HEK293 (cell line): ENCODE data around the gene RUSF1.
A peak's percentile ranks its signal among the peaks of the same experiment; 100 is the strongest.

Experiments
- CTCF ChIA-PET: fragments of 350-600 bp; formaldehyde crosslinking; extraction: SDS; loops from one replicate; lab custom pipeline; 2021; ENCODE audit warnings: antibody characterized with exemption; lab: Yijun Ruan, JAX
- POLR2A ChIA-PET: fragments of 300-600 bp; formaldehyde crosslinking; extraction: SDS; loops from one replicate; lab custom pipeline; 2020; ENCODE audit warnings: antibody characterized with exemption, inconsistent platforms; lab: Yijun Ruan, JAX
- H3K27ac ChIP-seq: fragments of 200-500 bp; sonication (Bioruptor generic); 2 replicates; pipeline ENCODE4 v1.5.1; 2014; ENCODE audit warnings: low read depth, low read length, control low read depth, inconsistent platforms; ENCODE audit errors: extremely low read depth
- H3K36me3 ChIP-seq, 2 experiments: fragments of 200-500 bp in 1 of 2; sonication (Bioruptor generic) in 1 of 2; 1 replicate in 1 of 2; 2 replicates in 1 of 2; pipeline ENCODE4 v1.5.1; 2014 to 2017; ENCODE audit warnings: inconsistent platforms in 2 of 2, low read length in 2 of 2; ENCODE audit not compliant: control insufficient read depth in 2 of 2, insufficient read depth in 1 of 2
- H3K4me1 ChIP-seq: fragments of 200-500 bp; sonication (Bioruptor generic); 2 replicates; pipeline ENCODE4 v1.5.1; 2014; ENCODE audit warnings: mild to moderate bottlenecking, low read length, inconsistent platforms; ENCODE audit not compliant: control insufficient read depth, insufficient read depth
- H3K4me3 ChIP-seq: 2 replicates; pipeline ENCODE4 v1.5.1; 2011; ENCODE audit warnings: low read depth, mild to moderate bottlenecking, control low read depth, low read length, moderate library complexity
- H3K9me3 ChIP-seq: fragments of 200-500 bp; sonication (Bioruptor generic); 2 replicates; pipeline ENCODE4 v1.5.1; 2014; ENCODE audit warnings: low read depth, low read length, inconsistent platforms; ENCODE audit not compliant: control insufficient read depth, insufficient read depth
- KLF9 ChIP-seq: fragments of 450-650 bp; formaldehyde crosslinking; IDR thresholded peaks from 2 replicates; pipeline ENCODE4 v1.5.1; 2016; ENCODE audit warnings: missing biosample characterization, missing genetic modification characterization, low read depth
- RBAK ChIP-seq: fragments of 450-650 bp; formaldehyde crosslinking; IDR thresholded peaks from 2 replicates; pipeline ENCODE4 v1.5.1; 2016; ENCODE audit warnings: missing biosample characterization, missing genetic modification characterization
- SCRT2 ChIP-seq: fragments of 450-650 bp; formaldehyde crosslinking; IDR thresholded peaks from 2 replicates; pipeline ENCODE4 v1.5.1; 2016; ENCODE audit warnings: missing biosample characterization, missing genetic modification characterization
- ZBTB1 ChIP-seq: fragments of 450-650 bp; formaldehyde crosslinking; IDR thresholded peaks from 2 replicates; pipeline ENCODE4 v1.5.1; 2016; ENCODE audit warnings: missing biosample characterization, missing genetic modification characterization
- ZEB2 ChIP-seq: fragments of 450-650 bp; formaldehyde crosslinking; IDR thresholded peaks from 2 replicates; pipeline ENCODE4 v1.5.1; 2016; ENCODE audit warnings: missing biosample characterization, missing genetic modification characterization
- ZFP41 ChIP-seq: fragments of 450-650 bp; formaldehyde crosslinking; IDR thresholded peaks from 2 replicates; pipeline ENCODE4 v1.5.1; 2016; ENCODE audit warnings: missing biosample characterization, missing genetic modification characterization, borderline replicate concordance
- ZNF169 ChIP-seq: fragments of 450-650 bp; formaldehyde crosslinking; IDR thresholded peaks from 2 replicates; pipeline ENCODE4 v1.5.1; 2016; ENCODE audit warnings: missing biosample characterization, missing genetic modification characterization
- ZNF174 ChIP-seq: fragments of 450-650 bp; formaldehyde crosslinking; IDR thresholded peaks from 2 replicates; pipeline ENCODE4 v1.5.0; 2017; ENCODE audit warnings: missing biosample characterization, mild to moderate bottlenecking, missing genetic modification characterization
- ZNF19 ChIP-seq: fragments of 450-650 bp; formaldehyde crosslinking; IDR thresholded peaks from 2 replicates; pipeline ENCODE4; 2016; ENCODE audit warnings: missing biosample characterization, missing genetic modification characterization, low read depth
- ZNF211 ChIP-seq: fragments of 450-650 bp; formaldehyde crosslinking; IDR thresholded peaks from 2 replicates; pipeline ENCODE4 v1.5.1; 2016; ENCODE audit warnings: low read depth, missing biosample characterization, missing genetic modification characterization
- ZNF239 ChIP-seq: fragments of 450-650 bp; formaldehyde crosslinking; IDR thresholded peaks from 2 replicates; pipeline ENCODE4 v1.5.1; 2016; ENCODE audit warnings: missing biosample characterization, missing genetic modification characterization
- ZNF292 ChIP-seq: fragments of 450-650 bp; formaldehyde crosslinking; IDR thresholded peaks from 2 replicates; pipeline ENCODE4 v1.5.1; 2016; ENCODE audit warnings: low read depth, missing biosample characterization, missing genetic modification characterization, borderline replicate concordance
- ZNF37A ChIP-seq: fragments of 450-650 bp; IDR thresholded peaks from 2 replicates; pipeline ENCODE4 v1.5.1; 2018; ENCODE audit warnings: missing biosample characterization, missing genetic modification characterization
- ZNF391 ChIP-seq: fragments of 450-650 bp; formaldehyde crosslinking; IDR thresholded peaks from 2 replicates; pipeline ENCODE4 v1.5.1; 2016; ENCODE audit warnings: low read depth, missing biosample characterization, missing genetic modification characterization, borderline replicate concordance
- ZNF561 ChIP-seq: fragments of 450-650 bp; IDR thresholded peaks from 2 replicates; pipeline ENCODE4 v1.5.1; 2018; ENCODE audit warnings: missing biosample characterization, missing genetic modification characterization, borderline replicate concordance
- ZNF585B ChIP-seq: fragments of 450-650 bp; formaldehyde crosslinking; IDR thresholded peaks from 2 replicates; pipeline ENCODE4 v1.5.1; 2016; ENCODE audit warnings: missing biosample characterization, missing genetic modification characterization
- ZNF600 ChIP-seq: fragments of 450-650 bp; formaldehyde crosslinking; IDR thresholded peaks from 2 replicates; pipeline ENCODE4 v1.5.1; 2016; ENCODE audit warnings: missing biosample characterization, missing genetic modification characterization
- ZNF621 ChIP-seq: fragments of 450-650 bp; formaldehyde crosslinking; IDR thresholded peaks from 2 replicates; pipeline ENCODE4 v1.5.1; 2017; ENCODE audit warnings: missing biosample characterization, missing genetic modification characterization
- ZNF670 ChIP-seq: fragments of 450-650 bp; formaldehyde crosslinking; IDR thresholded peaks from 2 replicates; pipeline ENCODE4 v1.5.1; 2016; ENCODE audit warnings: missing biosample characterization, missing genetic modification characterization, low read depth
- ZNF785 ChIP-seq: fragments of 450-650 bp; formaldehyde crosslinking; IDR thresholded peaks from 2 replicates; pipeline ENCODE4 v1.5.1; 2016; ENCODE audit warnings: missing biosample characterization, missing genetic modification characterization
- ZSCAN30 ChIP-seq: fragments of 450-650 bp; IDR thresholded peaks from 2 replicates; pipeline ENCODE4 v1.5.1; 2018; ENCODE audit warnings: missing biosample characterization, mild to moderate bottlenecking, missing genetic modification characterization, moderate library complexity
- TF ChIP-seq, protein P1 (sequence below): fragments of 450-650 bp; formaldehyde crosslinking; IDR thresholded peaks from 2 replicates; pipeline ENCODE4 v1.5.1; 2017; ENCODE audit warnings: missing biosample characterization, missing genetic modification characterization
- TF ChIP-seq, protein P2 (sequence below): fragments of 450-650 bp; formaldehyde crosslinking; IDR thresholded peaks from 2 replicates; pipeline ENCODE4 v1.5.1; 2016; ENCODE audit warnings: missing biosample characterization, missing genetic modification characterization
- TF ChIP-seq, protein P3 (sequence below): fragments of 450-650 bp; formaldehyde crosslinking; IDR thresholded peaks from 2 replicates; pipeline ENCODE4 v1.5.1; 2016; ENCODE audit warnings: missing biosample characterization, missing genetic modification characterization
- TF ChIP-seq, protein P4 (sequence below): fragments of 450-650 bp; formaldehyde crosslinking; IDR thresholded peaks from 2 replicates; pipeline ENCODE4 v1.5.1; 2016; ENCODE audit warnings: missing biosample characterization, missing genetic modification characterization
- TF ChIP-seq, protein P5 (sequence below): fragments of 450-650 bp; formaldehyde crosslinking; IDR thresholded peaks from 2 replicates; pipeline ENCODE4 v1.5.1; 2016; ENCODE audit warnings: missing biosample characterization, missing genetic modification characterization
- TF ChIP-seq, protein P6 (sequence below): fragments of 450-650 bp; formaldehyde crosslinking; IDR thresholded peaks from 2 replicates; pipeline ENCODE4 v1.5.1; 2017; ENCODE audit warnings: missing biosample characterization, missing genetic modification characterization

Gene RUSF1

DNA sequence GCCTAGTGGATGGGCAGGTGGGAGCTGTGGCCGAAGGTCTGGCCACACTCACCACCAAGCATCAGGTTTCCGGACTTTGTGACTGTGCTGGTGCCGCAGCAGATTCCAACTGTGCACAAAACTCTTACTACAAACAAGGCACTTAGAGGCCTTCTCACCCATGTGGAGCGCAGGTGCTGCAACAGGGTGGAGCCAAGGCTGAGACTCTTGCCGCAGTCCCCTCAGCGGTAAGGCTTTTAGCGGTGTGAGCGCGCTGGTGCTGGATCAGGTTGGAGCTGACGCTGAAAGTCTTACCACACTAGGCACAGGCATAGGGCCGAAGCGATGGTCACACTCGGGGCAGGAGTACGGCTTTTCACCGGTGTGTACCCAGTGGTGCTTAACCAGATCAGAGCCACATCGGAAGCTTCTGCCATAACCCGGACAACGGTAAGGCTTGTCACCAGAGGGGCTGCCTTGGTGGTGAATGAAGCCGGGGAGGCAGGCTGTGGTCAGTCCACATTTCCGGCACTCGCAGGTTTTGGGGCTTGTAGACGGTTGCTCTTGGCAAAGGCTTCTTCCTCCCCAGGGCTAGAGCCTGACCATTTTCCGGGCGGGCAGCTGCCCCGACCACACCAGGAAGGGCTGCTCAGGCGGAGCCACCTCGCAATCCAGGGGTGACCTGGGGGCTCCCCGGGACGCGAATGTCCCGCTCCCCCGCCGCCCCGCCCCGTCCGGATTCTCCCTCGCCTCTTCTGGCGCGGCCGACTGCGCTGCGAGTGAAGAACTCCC is 49.9 kb downstream of the RUSF1 start:
- CTCF ChIA-PET, result interaction anchor here (0.5 to 1.4 kb wide), 7 partner anchors 13 to 52 kb away, joined by 3 to 6 read pairs (median 3); no protein-coding TSS in a partner anchor
- TF ChIP-seq ZNF292, result no peak
- TF ChIP-seq, protein P1, sequence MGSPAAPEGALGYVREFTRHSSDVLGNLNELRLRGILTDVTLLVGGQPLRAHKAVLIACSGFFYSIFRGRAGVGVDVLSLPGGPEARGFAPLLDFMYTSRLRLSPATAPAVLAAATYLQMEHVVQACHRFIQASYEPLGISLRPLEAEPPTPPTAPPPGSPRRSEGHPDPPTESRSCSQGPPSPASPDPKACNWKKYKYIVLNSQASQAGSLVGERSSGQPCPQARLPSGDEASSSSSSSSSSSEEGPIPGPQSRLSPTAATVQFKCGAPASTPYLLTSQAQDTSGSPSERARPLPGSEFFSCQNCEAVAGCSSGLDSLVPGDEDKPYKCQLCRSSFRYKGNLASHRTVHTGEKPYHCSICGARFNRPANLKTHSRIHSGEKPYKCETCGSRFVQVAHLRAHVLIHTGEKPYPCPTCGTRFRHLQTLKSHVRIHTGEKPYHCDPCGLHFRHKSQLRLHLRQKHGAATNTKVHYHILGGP (tag by site-specific recombination), result no peak
- TF ChIP-seq, protein P2, sequence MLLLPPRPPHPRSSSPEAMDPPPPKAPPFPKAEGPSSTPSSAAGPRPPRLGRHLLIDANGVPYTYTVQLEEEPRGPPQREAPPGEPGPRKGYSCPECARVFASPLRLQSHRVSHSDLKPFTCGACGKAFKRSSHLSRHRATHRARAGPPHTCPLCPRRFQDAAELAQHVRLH, result no peak
- no peak for TF ChIP-seq ZNF174 (tag by site-specific recombination)
- TF ChIP-seq, protein P3, sequence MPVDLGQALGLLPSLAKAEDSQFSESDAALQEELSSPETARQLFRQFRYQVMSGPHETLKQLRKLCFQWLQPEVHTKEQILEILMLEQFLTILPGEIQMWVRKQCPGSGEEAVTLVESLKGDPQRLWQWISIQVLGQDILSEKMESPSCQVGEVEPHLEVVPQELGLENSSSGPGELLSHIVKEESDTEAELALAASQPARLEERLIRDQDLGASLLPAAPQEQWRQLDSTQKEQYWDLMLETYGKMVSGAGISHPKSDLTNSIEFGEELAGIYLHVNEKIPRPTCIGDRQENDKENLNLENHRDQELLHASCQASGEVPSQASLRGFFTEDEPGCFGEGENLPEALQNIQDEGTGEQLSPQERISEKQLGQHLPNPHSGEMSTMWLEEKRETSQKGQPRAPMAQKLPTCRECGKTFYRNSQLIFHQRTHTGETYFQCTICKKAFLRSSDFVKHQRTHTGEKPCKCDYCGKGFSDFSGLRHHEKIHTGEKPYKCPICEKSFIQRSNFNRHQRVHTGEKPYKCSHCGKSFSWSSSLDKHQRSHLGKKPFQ (tag by site-specific recombination), result 0 out of 2 replicates have a peak, but pooled peaks have one; percentile 45
- TF ChIP-seq ZFP41 (tag by site-specific recombination), result no peak
- TF ChIP-seq ZNF37A (tag by site-specific recombination), result no peak
- TF ChIP-seq ZNF600 (tag by site-specific recombination), result peak; percentile 97
- no peak for TF ChIP-seq ZNF785
- TF ChIP-seq, protein P4, sequence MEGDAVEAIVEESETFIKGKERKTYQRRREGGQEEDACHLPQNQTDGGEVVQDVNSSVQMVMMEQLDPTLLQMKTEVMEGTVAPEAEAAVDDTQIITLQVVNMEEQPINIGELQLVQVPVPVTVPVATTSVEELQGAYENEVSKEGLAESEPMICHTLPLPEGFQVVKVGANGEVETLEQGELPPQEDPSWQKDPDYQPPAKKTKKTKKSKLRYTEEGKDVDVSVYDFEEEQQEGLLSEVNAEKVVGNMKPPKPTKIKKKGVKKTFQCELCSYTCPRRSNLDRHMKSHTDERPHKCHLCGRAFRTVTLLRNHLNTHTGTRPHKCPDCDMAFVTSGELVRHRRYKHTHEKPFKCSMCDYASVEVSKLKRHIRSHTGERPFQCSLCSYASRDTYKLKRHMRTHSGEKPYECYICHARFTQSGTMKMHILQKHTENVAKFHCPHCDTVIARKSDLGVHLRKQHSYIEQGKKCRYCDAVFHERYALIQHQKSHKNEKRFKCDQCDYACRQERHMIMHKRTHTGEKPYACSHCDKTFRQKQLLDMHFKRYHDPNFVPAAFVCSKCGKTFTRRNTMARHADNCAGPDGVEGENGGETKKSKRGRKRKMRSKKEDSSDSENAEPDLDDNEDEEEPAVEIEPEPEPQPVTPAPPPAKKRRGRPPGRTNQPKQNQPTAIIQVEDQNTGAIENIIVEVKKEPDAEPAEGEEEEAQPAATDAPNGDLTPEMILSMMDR, result peak; percentile 88
- TF ChIP-seq ZNF211 (tag by site-specific recombination), result no peak
- TF ChIP-seq ZBTB1, result no peak
- TF ChIP-seq, protein P5, sequence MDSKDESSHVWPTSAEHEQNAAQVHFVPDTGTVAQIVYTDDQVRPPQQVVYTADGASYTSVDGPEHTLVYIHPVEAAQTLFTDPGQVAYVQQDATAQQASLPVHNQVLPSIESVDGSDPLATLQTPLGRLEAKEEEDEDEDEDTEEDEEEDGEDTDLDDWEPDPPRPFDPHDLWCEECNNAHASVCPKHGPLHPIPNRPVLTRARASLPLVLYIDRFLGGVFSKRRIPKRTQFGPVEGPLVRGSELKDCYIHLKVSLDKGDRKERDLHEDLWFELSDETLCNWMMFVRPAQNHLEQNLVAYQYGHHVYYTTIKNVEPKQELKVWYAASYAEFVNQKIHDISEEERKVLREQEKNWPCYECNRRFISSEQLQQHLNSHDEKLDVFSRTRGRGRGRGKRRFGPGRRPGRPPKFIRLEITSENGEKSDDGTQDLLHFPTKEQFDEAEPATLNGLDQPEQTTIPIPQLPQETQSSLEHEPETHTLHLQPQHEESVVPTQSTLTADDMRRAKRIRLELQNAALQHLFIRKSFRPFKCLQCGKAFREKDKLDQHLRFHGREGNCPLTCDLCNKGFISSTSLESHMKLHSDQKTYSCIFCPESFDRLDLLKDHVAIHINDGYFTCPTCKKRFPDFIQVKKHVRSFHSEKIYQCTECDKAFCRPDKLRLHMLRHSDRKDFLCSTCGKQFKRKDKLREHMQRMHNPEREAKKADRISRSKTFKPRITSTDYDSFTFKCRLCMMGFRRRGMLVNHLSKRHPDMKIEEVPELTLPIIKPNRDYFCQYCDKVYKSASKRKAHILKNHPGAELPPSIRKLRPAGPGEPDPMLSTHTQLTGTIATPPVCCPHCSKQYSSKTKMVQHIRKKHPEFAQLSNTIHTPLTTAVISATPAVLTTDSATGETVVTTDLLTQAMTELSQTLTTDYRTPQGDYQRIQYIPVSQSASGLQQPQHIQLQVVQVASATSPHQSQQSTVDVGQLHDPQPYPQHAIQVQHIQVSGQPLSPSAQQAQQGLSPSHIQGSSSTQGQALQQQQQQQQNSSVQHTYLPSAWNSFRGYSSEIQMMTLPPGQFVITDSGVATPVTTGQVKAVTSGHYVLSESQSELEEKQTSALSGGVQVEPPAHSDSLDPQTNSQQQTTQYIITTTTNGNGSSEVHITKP (tag by site-specific recombination), result peak; percentile 99
- TF ChIP-seq, protein P6, sequence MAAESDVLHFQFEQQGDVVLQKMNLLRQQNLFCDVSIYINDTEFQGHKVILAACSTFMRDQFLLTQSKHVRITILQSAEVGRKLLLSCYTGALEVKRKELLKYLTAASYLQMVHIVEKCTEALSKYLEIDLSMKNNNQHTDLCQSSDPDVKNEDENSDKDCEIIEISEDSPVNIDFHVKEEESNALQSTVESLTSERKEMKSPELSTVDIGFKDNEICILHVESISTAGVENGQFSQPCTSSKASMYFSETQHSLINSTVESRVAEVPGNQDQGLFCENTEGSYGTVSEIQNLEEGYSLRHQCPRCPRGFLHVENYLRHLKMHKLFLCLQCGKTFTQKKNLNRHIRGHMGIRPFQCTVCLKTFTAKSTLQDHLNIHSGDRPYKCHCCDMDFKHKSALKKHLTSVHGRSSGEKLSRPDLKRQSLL, result no peak
- no peak for TF ChIP-seq RBAK (tag by site-specific recombination)
- TF ChIP-seq ZNF19, result no peak
- TF ChIP-seq ZNF585B (tag by site-specific recombination), result no peak
- no peak for TF ChIP-seq ZNF169 (tag by site-specific recombination)
- peak; percentile 94 for TF ChIP-seq SCRT2
- peak; percentile 3; the same call in 1 of the 2 replicates for TF ChIP-seq ZNF561 (tag by site-specific recombination)
- TF ChIP-seq ZNF670 (tag by site-specific recombination), result no peak
- no peak for TF ChIP-seq ZNF621 (tag by site-specific recombination)
- no peak for TF ChIP-seq ZSCAN30 (tag by site-specific recombination)
- 0 out of 2 replicates have a peak, but pooled peaks have one; percentile 12 for TF ChIP-seq ZEB2 (tag by site-specific recombination)
- TF ChIP-seq ZNF391 (tag by site-specific recombination), result no peak
- TF ChIP-seq KLF9, result no peak
- TF ChIP-seq ZNF239, result no peak

More for the DNA sequence above, 49.9 kb downstream of the RUSF1 start:
- Histone ChIP-seq H3K4me1 (peaks cover 9% of the 10 kb centered on the region), H3K9me3 (no peaks in the 10 kb centered on the region), H3K4me3 (peak overlapping the region; percentile 85), H3K36me3 (peaks cover 0 to 36% of the 10 kb centered on the region in 2 experiments; a peak in 2 of 3 replicates), H3K27ac (peak overlapping the region; percentile 83)
- POLR2A ChIA-PET, result interaction anchor here (0.6 to 2.3 kb wide), 9 partner anchors 13 to 415 kb away, joined by 3 to 16 read pairs (median 3); partner anchors contain the start of genes FUS, TGFB1I1, ZNF267 and ZNF843
